GM23338 (cell line): ENCODE data around the gene PGA3. TPM values are rescaled to one million over a fixed set of nuclear protein-coding genes. Genes with fewer than 3 reads are reported as not detected.

ENCODE experiments used
- ATAC-seq: fragments of 200-7000 bp; cut with Tn5 transposase; 3 replicates; pipeline ENCODE4 v1.9.1; 2020
- DNase-seq: peaks from one replicate; pipeline ENCODE4 v3.0.0-alpha.2; 2015; ENCODE audit warnings: low spot score
- H2AFZ ChIP-seq: fragments of 200-600 bp; sonication (generic); 2 replicates; pipeline ENCODE4 v1.8.0; 2016; ENCODE audit warnings: antibody characterized with exemption, mild to moderate bottlenecking, moderate library complexity
- H3F3A ChIP-seq: fragments of 200-600 bp; sonication (generic); replicated peaks from 2 replicates; pipeline ENCODE4 v1.8.0; 2017; ENCODE audit warnings: antibody characterized with exemption, mixed run types, low read depth
- H3K27ac ChIP-seq: fragments of 200-600 bp; sonication (generic); 2 replicates; pipeline ENCODE4 v1.6.1; 2016; ENCODE audit warnings: low read depth
- H3K27me3 ChIP-seq: fragments of 200-600 bp; sonication (generic); 2 replicates; pipeline ENCODE4 v1.8.0; 2016; ENCODE audit warnings: mild to moderate bottlenecking, mixed run types, moderate library complexity; ENCODE audit not compliant: insufficient read depth
- H3K36me3 ChIP-seq: fragments of 200-600 bp; sonication (generic); 2 replicates; pipeline ENCODE4 v1.8.0; 2016; ENCODE audit warnings: mild to moderate bottlenecking; ENCODE audit not compliant: insufficient read depth
- H3K4me1 ChIP-seq: fragments of 200-600 bp; sonication (generic); 2 replicates; pipeline ENCODE4 v1.8.0; 2016; ENCODE audit warnings: mild to moderate bottlenecking, moderate library complexity; ENCODE audit not compliant: insufficient read depth
- H3K4me2 ChIP-seq: fragments of 200-600 bp; sonication (generic); 2 replicates; pipeline ENCODE4 v1.7.1; 2017; ENCODE audit warnings: mixed run types
- H3K4me3 ChIP-seq: fragments of 200-600 bp; sonication (generic); 2 replicates; pipeline ENCODE4 v1.6.1; 2016; ENCODE audit warnings: mixed run types
- H3K79me2 ChIP-seq: fragments of 200-600 bp; sonication (generic); replicated peaks from 2 replicates; pipeline ENCODE4 v1.8.0; 2017; ENCODE audit warnings: mild to moderate bottlenecking; ENCODE audit not compliant: insufficient read depth
- H3K9me2 ChIP-seq: fragments of 200-600 bp; sonication (generic); 2 replicates; pipeline ENCODE4 v1.8.0; 2017; ENCODE audit not compliant: insufficient read depth
- H4K20me1 ChIP-seq: fragments of 200-600 bp; sonication (generic); replicated peaks from 2 replicates; pipeline ENCODE4 v1.8.0; 2017; ENCODE audit warnings: mild to moderate bottlenecking; ENCODE audit not compliant: insufficient read depth
- H3K27ac Mint-ChIP-seq: 2 replicates; pipeline ENCODE4 v1.8.0; 2020; ENCODE audit warnings: inconsistent platforms, mild to moderate bottlenecking, moderate library complexity, mixed read lengths
- H3K27me3 Mint-ChIP-seq: 3 replicates; pipeline ENCODE4 v1.8.0; 2022; ENCODE audit warnings: low read depth, mild to moderate bottlenecking, moderate library complexity, mixed read lengths, inconsistent platforms; ENCODE audit not compliant: insufficient read depth, poor library complexity
- H3K36me3 Mint-ChIP-seq: 3 replicates; pipeline ENCODE4 v1.8.0; 2021; ENCODE audit warnings: low read depth, mild to moderate bottlenecking, inconsistent platforms, moderate library complexity, mixed read lengths
- H3K4me1 Mint-ChIP-seq: 3 replicates; pipeline ENCODE4 v1.8.0; 2020; ENCODE audit warnings: mild to moderate bottlenecking, inconsistent platforms, mixed read lengths
- H3K4me3 Mint-ChIP-seq: 3 replicates; pipeline ENCODE4 v1.8.0; 2021; ENCODE audit warnings: moderate library complexity, mild to moderate bottlenecking, inconsistent platforms, mixed read lengths
- H3K9me3 Mint-ChIP-seq: 3 replicates; pipeline ENCODE4 v1.8.0; 2020; ENCODE audit warnings: moderate library complexity, mild to moderate bottlenecking, inconsistent platforms, mixed read lengths
- EZH2 ChIP-seq: fragments of 200-600 bp; sonication (generic); IDR thresholded peaks from one replicate; pipeline ENCODE4 v1.8.0; 2017; ENCODE audit warnings: antibody characterized with exemption, mild to moderate bottlenecking, low read depth; ENCODE audit not compliant: unreplicated experiment
- POLR2AphosphoS5 ChIP-seq: IDR thresholded peaks from 2 replicates; pipeline ENCODE4 v1.6.1; 2016; ENCODE audit warnings: antibody characterized with exemption, low read depth
- REST ChIP-seq: IDR thresholded peaks from one replicate; pipeline ENCODE4 v1.6.1; 2018; ENCODE audit warnings: antibody characterized with exemption; ENCODE audit not compliant: unreplicated experiment
- ZNF114 ChIP-seq: fragments of 250-450 bp; sonication (Bioruptor Pico); IDR thresholded peaks from 2 replicates; pipeline ENCODE4 v1.5.0; 2020; ENCODE audit warnings: mild to moderate bottlenecking, moderate library complexity
- ZNF331 ChIP-seq: fragments of 250-450 bp; sonication (Bioruptor Pico); IDR thresholded peaks from 2 replicates; pipeline ENCODE4 v1.5.0; 2020; ENCODE audit warnings: low read depth, mild to moderate bottlenecking, moderate library complexity
- polyA plus RNA-seq: library from polyadenylated mRNA; unstranded; fragments of >200 nt; fragmentation: Nextera tagmentation; extraction: Ambion mirVana; gene quantifications from 2 replicates; pipeline ENCODE4 v1.2.1, GENCODE V29; 2016
- total RNA-seq: library from RNA; depleted of rRNA; stranded (reverse); fragments of >200 nt; shearing (Covaris generic); gene quantifications from 2 replicates; pipeline ENCODE4 v1.2.3, GENCODE V29; 2014
- TF ChIP-seq, protein P1 (sequence below): fragments of 250-450 bp; sonication (Bioruptor Pico); IDR thresholded peaks from 2 replicates; pipeline ENCODE4 v1.5.0; 2020; ENCODE audit warnings: mild to moderate bottlenecking, moderate library complexity

The PGA3 gene
- total and polyA plus RNA-seq, 2 experiments from 2014 or later = 0.37 TPM; not detected in 1

DNA sequence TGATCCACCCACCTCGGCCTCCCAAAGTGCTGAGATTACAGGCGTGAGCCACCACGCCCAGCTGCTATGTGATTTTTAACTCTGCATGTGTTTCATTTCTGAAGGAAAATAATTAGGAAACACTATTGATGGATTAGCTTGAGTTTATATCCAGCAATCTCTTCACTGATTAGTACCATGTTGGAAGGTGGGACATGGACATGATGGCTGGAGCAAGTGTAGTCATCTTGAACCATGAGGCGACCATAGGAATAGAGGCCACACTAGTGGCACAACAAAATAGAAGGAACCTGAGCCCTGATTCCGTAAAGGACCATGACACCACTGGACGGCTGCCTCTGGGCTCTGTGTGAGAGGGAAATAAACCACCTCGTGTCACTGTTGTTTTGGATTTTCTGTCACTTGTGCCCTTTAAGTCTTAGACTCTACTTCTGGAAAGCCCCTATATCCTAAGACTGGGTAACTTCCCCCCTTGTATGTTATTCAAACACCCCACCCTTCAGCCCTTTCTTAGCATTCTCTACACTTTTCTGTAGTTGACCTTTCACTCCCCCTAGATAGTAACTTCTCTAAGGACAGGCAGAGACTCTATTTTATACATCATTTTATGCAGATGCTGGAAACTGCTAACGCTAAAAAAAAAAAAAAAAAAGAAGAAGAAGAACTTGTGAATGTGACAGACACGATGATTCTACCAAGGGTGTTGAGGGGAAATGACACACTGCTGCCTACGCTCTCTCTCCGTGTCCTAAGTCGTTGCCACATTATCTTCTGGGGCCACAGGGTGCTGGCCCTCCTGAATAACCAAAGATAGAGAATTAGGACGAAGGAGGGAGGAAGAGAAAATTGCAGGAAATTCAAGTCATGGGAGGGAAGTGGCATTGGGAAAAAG, 39.4 kb upstream of the PGA3 start:
- H3K9me3 Mint-ChIP-seq = peaks cover 9% of the 10 kb centered on the region; the same call in 2 of the 3 replicates
- Histone ChIP-seq H3K27me3 (no peaks in the 10 kb centered on the region), H3K4me3 (no peak overlapping the region), H3K27ac (no peak overlapping the region), H4K20me1 (peaks cover 3% of the 10 kb centered on the region; the same call in 1 of the 2 replicates), H3K36me3 (no peaks in the 10 kb centered on the region), H2AFZ (no peak overlapping the region), H3K79me2 (peaks cover 14% of the 10 kb centered on the region), H3K4me1 (peaks cover 9% of the 10 kb centered on the region), H3K4me2 (no peak overlapping the region), H3K9me2 (no peaks in the 10 kb centered on the region), H3F3A (0 out of 2 replicates have a peak, but pooled peaks cover 10% of the 10 kb centered on the region)
- H3K36me3 Mint-ChIP-seq = no peaks in the 10 kb centered on the region; the same call in 2 of the 3 replicates
- H3K4me3 Mint-ChIP-seq = no peak overlapping the region
- H3K27ac Mint-ChIP-seq = no peak overlapping the region
- H3K4me1 Mint-ChIP-seq = peaks cover 21% of the 10 kb centered on the region
- peaks cover 3% of the 10 kb centered on the region for H3K27me3 Mint-ChIP-seq
- DNase-seq (no peak), ATAC-seq (no peak)
- TF ChIP-seq ZNF114 (CRISPR knock-in tag) (no peak), ZNF331 (CRISPR knock-in tag) (no peak), REST (no peak), EZH2 (no peak), POLR2AphosphoS5 (no peak)
- TF ChIP-seq, protein P1, sequence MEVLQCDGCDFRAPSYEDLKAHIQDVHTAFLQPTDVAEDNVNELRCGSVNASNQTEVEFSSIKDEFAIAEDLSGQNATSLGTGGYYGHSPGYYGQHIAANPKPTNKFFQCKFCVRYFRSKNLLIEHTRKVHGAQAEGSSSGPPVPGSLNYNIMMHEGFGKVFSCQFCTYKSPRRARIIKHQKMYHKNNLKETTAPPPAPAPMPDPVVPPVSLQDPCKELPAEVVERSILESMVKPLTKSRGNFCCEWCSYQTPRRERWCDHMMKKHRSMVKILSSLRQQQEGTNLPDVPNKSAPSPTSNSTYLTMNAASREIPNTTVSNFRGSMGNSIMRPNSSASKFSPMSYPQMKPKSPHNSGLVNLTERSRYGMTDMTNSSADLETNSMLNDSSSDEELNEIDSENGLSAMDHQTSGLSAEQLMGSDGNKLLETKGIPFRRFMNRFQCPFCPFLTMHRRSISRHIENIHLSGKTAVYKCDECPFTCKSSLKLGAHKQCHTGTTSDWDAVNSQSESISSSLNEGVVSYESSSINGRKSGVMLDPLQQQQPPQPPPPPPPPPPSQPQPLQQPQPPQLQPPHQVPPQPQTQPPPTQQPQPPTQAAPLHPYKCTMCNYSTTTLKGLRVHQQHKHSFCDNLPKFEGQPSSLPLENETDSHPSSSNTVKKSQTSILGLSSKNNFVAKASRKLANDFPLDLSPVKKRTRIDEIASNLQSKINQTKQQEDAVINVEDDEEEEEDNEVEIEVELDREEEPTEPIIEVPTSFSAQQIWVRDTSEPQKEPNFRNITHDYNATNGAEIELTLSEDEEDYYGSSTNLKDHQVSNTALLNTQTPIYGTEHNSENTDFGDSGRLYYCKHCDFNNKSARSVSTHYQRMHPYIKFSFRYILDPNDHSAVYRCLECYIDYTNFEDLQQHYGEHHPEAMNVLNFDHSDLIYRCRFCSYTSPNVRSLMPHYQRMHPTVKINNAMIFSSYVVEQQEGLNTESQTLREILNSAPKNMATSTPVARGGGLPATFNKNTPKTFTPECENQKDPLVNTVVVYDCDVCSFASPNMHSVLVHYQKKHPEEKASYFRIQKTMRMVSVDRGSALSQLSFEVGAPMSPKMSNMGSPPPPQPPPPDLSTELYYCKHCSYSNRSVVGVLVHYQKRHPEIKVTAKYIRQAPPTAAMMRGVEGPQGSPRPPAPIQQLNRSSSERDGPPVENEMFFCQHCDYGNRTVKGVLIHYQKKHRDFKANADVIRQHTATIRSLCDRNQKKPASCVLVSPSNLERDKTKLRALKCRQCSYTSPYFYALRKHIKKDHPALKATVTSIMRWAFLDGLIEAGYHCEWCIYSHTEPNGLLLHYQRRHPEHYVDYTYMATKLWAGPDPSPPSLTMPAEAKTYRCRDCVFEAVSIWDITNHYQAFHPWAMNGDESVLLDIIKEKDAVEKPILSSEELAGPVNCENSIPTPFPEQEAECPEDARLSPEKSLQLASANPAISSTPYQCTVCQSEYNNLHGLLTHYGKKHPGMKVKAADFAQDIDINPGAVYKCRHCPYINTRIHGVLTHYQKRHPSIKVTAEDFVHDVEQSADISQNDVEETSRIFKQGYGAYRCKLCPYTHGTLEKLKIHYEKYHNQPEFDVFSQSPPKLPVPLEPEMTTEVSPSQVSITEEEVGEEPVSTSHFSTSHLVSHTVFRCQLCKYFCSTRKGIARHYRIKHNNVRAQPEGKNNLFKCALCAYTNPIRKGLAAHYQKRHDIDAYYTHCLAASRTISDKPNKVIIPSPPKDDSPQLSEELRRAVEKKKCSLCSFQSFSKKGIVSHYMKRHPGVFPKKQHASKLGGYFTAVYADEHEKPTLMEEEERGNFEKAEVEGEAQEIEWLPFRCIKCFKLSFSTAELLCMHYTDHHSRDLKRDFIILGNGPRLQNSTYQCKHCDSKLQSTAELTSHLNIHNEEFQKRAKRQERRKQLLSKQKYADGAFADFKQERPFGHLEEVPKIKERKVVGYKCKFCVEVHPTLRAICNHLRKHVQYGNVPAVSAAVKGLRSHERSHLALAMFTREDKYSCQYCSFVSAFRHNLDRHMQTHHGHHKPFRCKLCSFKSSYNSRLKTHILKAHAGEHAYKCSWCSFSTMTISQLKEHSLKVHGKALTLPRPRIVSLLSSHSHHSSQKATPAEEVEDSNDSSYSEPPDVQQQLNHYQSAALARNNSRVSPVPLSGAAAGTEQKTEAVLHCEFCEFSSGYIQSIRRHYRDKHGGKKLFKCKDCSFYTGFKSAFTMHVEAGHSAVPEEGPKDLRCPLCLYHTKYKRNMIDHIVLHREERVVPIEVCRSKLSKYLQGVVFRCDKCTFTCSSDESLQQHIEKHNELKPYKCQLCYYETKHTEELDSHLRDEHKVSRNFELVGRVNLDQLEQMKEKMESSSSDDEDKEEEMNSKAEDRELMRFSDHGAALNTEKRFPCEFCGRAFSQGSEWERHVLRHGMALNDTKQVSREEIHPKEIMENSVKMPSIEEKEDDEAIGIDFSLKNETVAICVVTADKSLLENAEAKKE = no peak
